HepG2 (cell line): ENCODE measurements around the gene GSC2. TPM values are rescaled to one million over a fixed set of nuclear protein-coding genes. Genes with fewer than 3 reads are reported as not detected.

Experiments
- ATAC-seq: fragments of 200-7000 bp; cut with Tn5 transposase; 3 replicates; pipeline ENCODE4 v1.9.1; 2020; ENCODE audit warnings: mild to moderate bottlenecking, moderate library complexity
- BruUV-seq: library from RNA; stranded (reverse); fragments of 400-500 nt; replicated peaks from 2 replicates; lab custom pipeline; 2021; lab: Mats Ljungman, UMichigan
- CTCF ChIA-PET: fragments of 300-600 bp; formaldehyde crosslinking; extraction: SDS; loops from one replicate; lab custom pipeline; 2021; ENCODE audit warnings: low total read pairs, inconsistent platforms, low intra/inter-chr PET ratio; lab: Yijun Ruan, JAX
- POLR2A ChIA-PET: fragments of 350-600 bp; sonication (Branson Sonifier 250); formaldehyde crosslinking; loops from one replicate; lab custom pipeline; 2020; ENCODE audit warnings: antibody characterized with exemption, inconsistent platforms; lab: Yijun Ruan, JAX
- DNase-seq: peaks from one replicate; pipeline ENCODE4 v3.0.0-alpha.2; 2015; ENCODE audit warnings: low spot score
- FAIRE-seq: peaks from 3 replicates; lab custom pipeline; 2011; peaks lifted over from hg19 to GRCh38; lab: Jason Lieb, UNC
- H2AFZ ChIP-seq: one replicate; pipeline ENCODE4 v1.6.1; 2011; ENCODE audit warnings: low read length, inconsistent platforms
- H3K27ac ChIP-seq: fragments of 300-600 bp; 3 replicates; pipeline ENCODE4 v1.8.0; 2011; ENCODE audit warnings: mixed run types, mild to moderate bottlenecking, mixed read lengths, low read length, inconsistent platforms; ENCODE audit not compliant: insufficient read depth; ENCODE audit errors: extremely low read length
- H3K27me3 ChIP-seq, 2 experiments: fragments of 200-600 bp in 1 of 2; 2 replicates in 1 of 2; 3 replicates in 1 of 2; pipeline versions ENCODE4 v1.6.0 to v1.8.0; 2011; ENCODE audit warnings: low read length in 2 of 2, mild to moderate bottlenecking in 2 of 2, moderate library complexity in 2 of 2, inconsistent platforms in 1 of 2; ENCODE audit not compliant: insufficient read depth in 2 of 2, control insufficient read depth in 1 of 2
- H3K36me3 ChIP-seq, 2 experiments: fragments of 200-600 bp in 1 of 2; replicated peaks in 1 of 2; 2 replicates in 1 of 2; 3 replicates in 1 of 2; pipeline versions ENCODE4 v1.5.1 to v1.8.0; 2011; ENCODE audit warnings: low read length in 2 of 2, inconsistent platforms in 1 of 2; ENCODE audit not compliant: insufficient read depth in 2 of 2, control insufficient read depth in 1 of 2
- H3K4me1 ChIP-seq: 2 replicates; pipeline ENCODE4 v1.5.1; 2012; ENCODE audit warnings: low read length, inconsistent platforms; ENCODE audit not compliant: insufficient read depth
- H3K4me2 ChIP-seq: 2 replicates; pipeline ENCODE4 v1.6.0; 2011; ENCODE audit warnings: low read depth, low read length, inconsistent platforms
- H3K4me3 ChIP-seq, 3 experiments: fragments of 200-600 bp in 1 of 3; sonication (generic), shearing (Covaris generic) in 1 of 3; replicated peaks in 1 of 3; 2 replicates each; pipeline ENCODE4 v1.5.1; 2011 to 2016; ENCODE audit warnings: low read length in 3 of 3, inconsistent platforms in 2 of 3, low read depth in 2 of 3, mild to moderate bottlenecking in 2 of 3, control low read depth in 1 of 3, mixed read lengths in 1 of 3; ENCODE audit not compliant: insufficient read depth in 1 of 3
- H3K79me2 ChIP-seq: one replicate; pipeline ENCODE4 v1.6.1; 2011; ENCODE audit warnings: low read length, inconsistent platforms; ENCODE audit not compliant: insufficient read depth
- H3K9ac ChIP-seq: 2 replicates; pipeline ENCODE4 v1.6.0; 2011; ENCODE audit warnings: mild to moderate bottlenecking, low read depth, low read length, inconsistent platforms; ENCODE audit not compliant: insufficient read depth
- H3K9me3 ChIP-seq: 2 replicates; pipeline ENCODE4 v1.5.1; 2012; ENCODE audit warnings: mild to moderate bottlenecking, low read length
- H4K20me1 ChIP-seq: 2 replicates; pipeline ENCODE4 v1.6.0; 2011; ENCODE audit warnings: inconsistent platforms, mild to moderate bottlenecking, low read length, moderate library complexity; ENCODE audit not compliant: insufficient read depth
- ARHGAP35 ChIP-seq: sonication (generic); formaldehyde crosslinking; IDR thresholded peaks from 2 replicates; pipeline ENCODE4 v1.9.0; 2022; ENCODE audit warnings: mild to moderate bottlenecking, inconsistent platforms, moderate library complexity, missing genetic modification reagents, borderline replicate concordance
- CCDC6 ChIP-seq: sonication (generic); formaldehyde crosslinking; IDR thresholded peaks from 2 replicates; pipeline ENCODE4 v1.8.1; 2022; ENCODE audit warnings: mild to moderate bottlenecking, missing genetic modification reagents, moderate library complexity
- NAIF1 ChIP-seq: sonication (generic); formaldehyde crosslinking; IDR thresholded peaks from 2 replicates; pipeline ENCODE4 v1.5.0; 2020; ENCODE audit warnings: mild to moderate bottlenecking, missing genetic modification reagents, borderline replicate concordance
- NFIB ChIP-seq: sonication (generic); formaldehyde crosslinking; IDR thresholded peaks from 2 replicates; pipeline ENCODE4 v1.9.0; 2021; ENCODE audit warnings: missing genetic modification reagents, mild to moderate bottlenecking, borderline replicate concordance
- RXRB ChIP-seq: IDR thresholded peaks from 2 replicates; pipeline ENCODE4 v1.6.1; 2016; ENCODE audit warnings: borderline replicate concordance, missing genetic modification reagents, missing compliant biosample characterization
- TGIF2 ChIP-seq: IDR thresholded peaks from 2 replicates; pipeline ENCODE4 v1.6.1; 2016; ENCODE audit warnings: control low read depth, missing compliant biosample characterization
- ZBTB8A ChIP-seq: sonication (generic); formaldehyde crosslinking; IDR thresholded peaks from 2 replicates; pipeline ENCODE4 v1.4.0; 2020; ENCODE audit warnings: mild to moderate bottlenecking, low read depth, missing genetic modification reagents, borderline replicate concordance
- ZNF546 ChIP-seq: sonication (generic); formaldehyde crosslinking; conservative IDR thresholded peaks from 2 replicates; pipeline ENCODE4 v1.8.1; 2023; ENCODE audit warnings: mild to moderate bottlenecking, missing genetic modification reagents
- WGBS: methylation state at CpG from one replicate; pipeline ENCODE4 v1.1.6; 2017; ENCODE audit warnings: low lambda C conversion rate; 5-methylcytosine and 5-hydroxymethylcytosine counted together
- in situ Hi-C: cut with HindIII; loops from 2 replicates; pipeline ENCODE4 v1.10.0; 2017; ENCODE audit warnings: low pct_unique_long_range_greater_than_20kb; ENCODE audit not compliant: extremely low pct_ligation_motif_present
- intact Hi-C: fragments of 100-400 bp; cut with micrococcal nuclease; formaldehyde crosslinking; loops from one replicate; pipeline ENCODE4 v1.10.0; 2022; ENCODE audit not compliant: unreplicated experiment
- polyA plus RNA-seq, 8 experiments: library from polyadenylated mRNA; depleted of rRNA in 3 of 8; stranded (reverse) in 7 of 8; unstranded in 1 of 8; fragments of >200 nt; fragmentation: Illumina TruSeq in 4 of 8; extraction: Trizol in 4 of 8; gene quantifications; 2 replicates each; pipeline versions ENCODE4 v1.2.1 to v1.2.3, GENCODE V29; 2011 to 2016; ENCODE audit warnings: low read depth in 4 of 8, missing spikeins in 1 of 8, mixed read lengths in 1 of 8; ENCODE audit not compliant: insufficient read depth in 1 of 8
- total RNA-seq, 5 experiments: library from RNA; depleted of rRNA; stranded (reverse); fragments of >200 nt; fragmentation: Illumina TruSeq; extraction: Trizol; gene quantifications; 2 replicates each; pipeline ENCODE4 v1.2.3, GENCODE V29; 2016; ENCODE audit warnings: low read depth in 1 of 5
- TF ChIP-seq, protein P1 (sequence below): sonication (generic); formaldehyde crosslinking; IDR thresholded peaks from 2 replicates; pipeline ENCODE4 v1.8.1; 2023; ENCODE audit warnings: mild to moderate bottlenecking, missing genetic modification reagents
- TF ChIP-seq, protein P2 (sequence below): sonication (generic); formaldehyde crosslinking; IDR thresholded peaks from 2 replicates; pipeline ENCODE4 v1.5.0; 2020; ENCODE audit warnings: mild to moderate bottlenecking, missing genetic modification reagents
- TF ChIP-seq, protein P3 (sequence below): sonication (generic); formaldehyde crosslinking; IDR thresholded peaks from 2 replicates; pipeline ENCODE4 v1.9.0; 2021; ENCODE audit warnings: missing genetic modification reagents, borderline replicate concordance

GSC2 gene
- total and polyA plus RNA-seq, 2 of the 13 experiments (the other 11 are each of a cell fraction or from before 2014, with no cell fraction given): not detected

DNA sequence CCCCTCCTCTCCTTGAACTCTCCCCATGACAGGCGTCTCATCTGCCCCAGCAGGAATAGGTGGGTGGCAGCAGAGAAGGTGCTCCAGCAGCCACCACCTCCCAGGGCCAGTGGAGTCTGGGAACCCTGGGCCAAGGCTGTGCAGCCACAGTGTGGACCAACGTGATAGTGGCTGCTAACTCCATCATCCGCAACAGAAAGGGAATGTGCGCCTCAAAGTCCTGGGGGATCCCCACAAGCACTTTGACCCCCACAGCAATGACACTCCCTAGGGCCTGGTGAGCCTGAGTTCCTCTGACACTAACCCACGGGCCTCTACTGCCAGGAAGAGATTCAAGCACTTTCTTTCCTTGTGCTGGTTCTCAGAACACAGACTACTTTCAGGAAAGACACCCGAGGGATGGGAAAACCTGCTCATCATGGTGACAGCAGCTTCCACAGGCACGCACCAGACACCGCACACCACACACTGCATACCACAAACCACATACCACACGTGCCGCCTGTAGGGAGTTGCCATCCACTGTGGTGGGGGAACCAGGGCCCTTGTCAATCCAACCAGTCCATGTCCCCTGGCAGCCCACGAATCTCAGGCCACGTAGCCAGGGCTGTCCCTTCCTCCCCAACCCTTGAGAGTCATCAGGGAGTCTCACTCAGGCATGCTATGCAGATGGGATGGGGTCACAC lies 31.8 kb upstream of the GSC2 start:
- no TSS peak for BruUV-seq
- FAIRE-seq: no peak
- no peaks in the 10 kb centered on the region for H3K27me3 ChIP-seq
- POLR2A ChIA-PET: no interaction called here
- no peak for DNase-seq
- WGBS: 70% methylated on average over 9 of the region's 12 CpGs
- CTCF ChIA-PET: no interaction called here
- peaks cover 8% of the 10 kb centered on the region for H3K79me2 ChIP-seq
- intact Hi-C loops (no loop called here), in situ Hi-C loops (loop anchor here (5.0 kb wide), 1 partner anchor 110 kb away; the partner anchor contains the start of gene CLTCL1)
- H3K9ac ChIP-seq: no peak overlapping the region
- H3K4me2 ChIP-seq: no peak overlapping the region
- H3K9me3 ChIP-seq: no peaks in the 10 kb centered on the region
- H3K27ac ChIP-seq: no peak overlapping the region
- peaks cover 0 to 1% of the 10 kb centered on the region in 2 experiments; a peak in 1 of 5 replicates for H3K36me3 ChIP-seq
- no peak overlapping the region for H3K4me3 ChIP-seq
- H3K4me1 ChIP-seq: peaks cover 33% of the 10 kb centered on the region
- ATAC-seq: no peak
- H4K20me1 ChIP-seq: peaks cover under 1% of the 10 kb centered on the region; the same call in 1 of the 2 replicates
- no peak overlapping the region for H2AFZ ChIP-seq
- TF ChIP-seq NAIF1 (CRISPR knock-in tag) (no peak), TGIF2 (CRISPR knock-in tag) (no peak), RXRB (no peak), ZNF546 (CRISPR knock-in tag) (no peak), NFIB (CRISPR knock-in tag) (no peak), ARHGAP35 (no peak), CCDC6 (CRISPR knock-in tag) (no peak), ZBTB8A (CRISPR knock-in tag) (no peak)
- TF ChIP-seq, protein P1, sequence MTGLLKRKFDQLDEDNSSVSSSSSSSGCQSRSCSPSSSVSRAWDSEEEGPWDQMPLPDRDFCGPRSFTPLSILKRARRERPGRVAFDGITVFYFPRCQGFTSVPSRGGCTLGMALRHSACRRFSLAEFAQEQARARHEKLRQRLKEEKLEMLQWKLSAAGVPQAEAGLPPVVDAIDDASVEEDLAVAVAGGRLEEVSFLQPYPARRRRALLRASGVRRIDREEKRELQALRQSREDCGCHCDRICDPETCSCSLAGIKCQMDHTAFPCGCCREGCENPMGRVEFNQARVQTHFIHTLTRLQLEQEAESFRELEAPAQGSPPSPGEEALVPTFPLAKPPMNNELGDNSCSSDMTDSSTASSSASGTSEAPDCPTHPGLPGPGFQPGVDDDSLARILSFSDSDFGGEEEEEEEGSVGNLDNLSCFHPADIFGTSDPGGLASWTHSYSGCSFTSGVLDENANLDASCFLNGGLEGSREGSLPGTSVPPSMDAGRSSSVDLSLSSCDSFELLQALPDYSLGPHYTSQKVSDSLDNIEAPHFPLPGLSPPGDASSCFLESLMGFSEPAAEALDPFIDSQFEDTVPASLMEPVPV (CRISPR knock-in tag): no peak
- TF ChIP-seq, protein P2, sequence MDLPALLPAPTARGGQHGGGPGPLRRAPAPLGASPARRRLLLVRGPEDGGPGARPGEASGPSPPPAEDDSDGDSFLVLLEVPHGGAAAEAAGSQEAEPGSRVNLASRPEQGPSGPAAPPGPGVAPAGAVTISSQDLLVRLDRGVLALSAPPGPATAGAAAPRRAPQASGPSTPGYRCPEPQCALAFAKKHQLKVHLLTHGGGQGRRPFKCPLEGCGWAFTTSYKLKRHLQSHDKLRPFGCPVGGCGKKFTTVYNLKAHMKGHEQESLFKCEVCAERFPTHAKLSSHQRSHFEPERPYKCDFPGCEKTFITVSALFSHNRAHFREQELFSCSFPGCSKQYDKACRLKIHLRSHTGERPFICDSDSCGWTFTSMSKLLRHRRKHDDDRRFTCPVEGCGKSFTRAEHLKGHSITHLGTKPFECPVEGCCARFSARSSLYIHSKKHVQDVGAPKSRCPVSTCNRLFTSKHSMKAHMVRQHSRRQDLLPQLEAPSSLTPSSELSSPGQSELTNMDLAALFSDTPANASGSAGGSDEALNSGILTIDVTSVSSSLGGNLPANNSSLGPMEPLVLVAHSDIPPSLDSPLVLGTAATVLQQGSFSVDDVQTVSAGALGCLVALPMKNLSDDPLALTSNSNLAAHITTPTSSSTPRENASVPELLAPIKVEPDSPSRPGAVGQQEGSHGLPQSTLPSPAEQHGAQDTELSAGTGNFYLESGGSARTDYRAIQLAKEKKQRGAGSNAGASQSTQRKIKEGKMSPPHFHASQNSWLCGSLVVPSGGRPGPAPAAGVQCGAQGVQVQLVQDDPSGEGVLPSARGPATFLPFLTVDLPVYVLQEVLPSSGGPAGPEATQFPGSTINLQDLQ (CRISPR knock-in tag): no peak
- TF ChIP-seq, protein P3, sequence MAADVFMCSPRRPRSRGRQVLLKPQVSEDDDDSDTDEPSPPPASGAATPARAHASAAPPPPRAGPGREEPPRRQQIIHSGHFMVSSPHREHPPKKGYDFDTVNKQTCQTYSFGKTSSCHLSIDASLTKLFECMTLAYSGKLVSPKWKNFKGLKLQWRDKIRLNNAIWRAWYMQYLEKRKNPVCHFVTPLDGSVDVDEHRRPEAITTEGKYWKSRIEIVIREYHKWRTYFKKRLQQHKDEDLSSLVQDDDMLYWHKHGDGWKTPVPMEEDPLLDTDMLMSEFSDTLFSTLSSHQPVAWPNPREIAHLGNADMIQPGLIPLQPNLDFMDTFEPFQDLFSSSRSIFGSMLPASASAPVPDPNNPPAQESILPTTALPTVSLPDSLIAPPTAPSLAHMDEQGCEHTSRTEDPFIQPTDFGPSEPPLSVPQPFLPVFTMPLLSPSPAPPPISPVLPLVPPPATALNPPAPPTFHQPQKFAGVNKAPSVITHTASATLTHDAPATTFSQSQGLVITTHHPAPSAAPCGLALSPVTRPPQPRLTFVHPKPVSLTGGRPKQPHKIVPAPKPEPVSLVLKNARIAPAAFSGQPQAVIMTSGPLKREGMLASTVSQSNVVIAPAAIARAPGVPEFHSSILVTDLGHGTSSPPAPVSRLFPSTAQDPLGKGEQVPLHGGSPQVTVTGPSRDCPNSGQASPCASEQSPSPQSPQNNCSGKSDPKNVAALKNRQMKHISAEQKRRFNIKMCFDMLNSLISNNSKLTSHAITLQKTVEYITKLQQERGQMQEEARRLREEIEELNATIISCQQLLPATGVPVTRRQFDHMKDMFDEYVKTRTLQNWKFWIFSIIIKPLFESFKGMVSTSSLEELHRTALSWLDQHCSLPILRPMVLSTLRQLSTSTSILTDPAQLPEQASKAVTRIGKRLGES (CRISPR knock-in tag): no peak
